Nephron progenitor cell (in vitro differentiated cells): ENCODE results near the gene KIF2C.
A peak's percentile ranks its signal among the peaks of the same experiment; 100 is the strongest.
"Not testable (repeated sequence)": the region's sequence is repeated elsewhere in the genome, so short reads cannot be mapped to it uniquely, and the experiment has no call there.

ENCODE experiments used
- DNase-seq: peaks from one replicate; pipeline ENCODE4 v3.0.0; 2021
- H3K27ac Mint-ChIP-seq: 2 replicates; pipeline ENCODE4 v1.8.0; 2021; ENCODE audit warnings: mild to moderate bottlenecking, moderate library complexity, mixed read lengths
- H3K27me3 Mint-ChIP-seq: 2 replicates; pipeline ENCODE4 v1.8.0; 2021; ENCODE audit warnings: mild to moderate bottlenecking, low read depth, mixed read lengths; ENCODE audit not compliant: poor library complexity
- H3K36me3 Mint-ChIP-seq: 2 replicates; pipeline ENCODE4 v1.8.0; 2021; ENCODE audit warnings: low read depth, mixed read lengths
- H3K4me1 Mint-ChIP-seq: 2 replicates; pipeline ENCODE4 v1.8.0; 2021; ENCODE audit warnings: mixed read lengths
- H3K4me3 Mint-ChIP-seq: 2 replicates; pipeline ENCODE4 v1.8.0; 2021; ENCODE audit warnings: mild to moderate bottlenecking, moderate library complexity, mixed read lengths
- H3K9me3 Mint-ChIP-seq: 2 replicates; pipeline ENCODE4 v1.8.0; 2021; ENCODE audit warnings: mild to moderate bottlenecking, moderate library complexity, mixed read lengths
- CTCF ChIP-seq: fragments of 200-600 bp; sonication (generic); IDR thresholded peaks from 2 replicates; pipeline ENCODE4 v1.5.0; 2021; ENCODE audit warnings: antibody characterized with exemption

The KIF2C gene

GRCh38 chr1:44790968-44791801 lies 51.5 kb downstream of the KIF2C start:
- no peak overlapping the region for H3K4me3 Mint-ChIP-seq
- peak overlapping the region; percentile 78 for H3K27ac Mint-ChIP-seq

GRCh38 chr1:44792736-44793502 lies 53.3 kb downstream of the KIF2C start:
- peaks cover 3% of the 10 kb centered on the region for H3K27me3 Mint-ChIP-seq
- H3K4me3 Mint-ChIP-seq = no peak overlapping the region
- no peak for DNase-seq
- TF ChIP-seq CTCF = no peak
- peak overlapping the region; percentile 91 for H3K27ac Mint-ChIP-seq
- no peaks in the 10 kb centered on the region for H3K36me3 Mint-ChIP-seq
- no peaks in the 10 kb centered on the region for H3K9me3 Mint-ChIP-seq
- peaks cover 34% of the 10 kb centered on the region for H3K4me1 Mint-ChIP-seq

More at GRCh38 chr1:44790968-44791801, 51.5 kb downstream of the KIF2C start:
- Mint-ChIP-seq H3K4me1 (peaks cover 40% of the 10 kb centered on the region), H3K9me3 (no peaks in the 10 kb centered on the region), H3K27me3 (peaks cover 13% of the 10 kb centered on the region), H3K36me3 (no peaks in the 10 kb centered on the region)
- DNase-seq = no peak
- no peak for TF ChIP-seq CTCF

GRCh38 chr1:44797886-44798285 lies 58.2 kb downstream of the KIF2C start:
- H3K27ac Mint-ChIP-seq, DNase-seq, H3K9me3 Mint-ChIP-seq, H3K36me3 Mint-ChIP-seq, H3K4me3 Mint-ChIP-seq, H3K27me3 Mint-ChIP-seq: not testable (repeated sequence)
- peaks cover 46% of the 10 kb centered on the region for H3K4me1 Mint-ChIP-seq

GRCh38 chr1:44798481-44799365 lies 59.1 kb downstream of the KIF2C start:
- no peak for TF ChIP-seq CTCF
- Mint-ChIP-seq H3K27me3 (peaks cover 2% of the 10 kb centered on the region), H3K4me3 (peak overlapping the region; percentile 92), H3K27ac (peak overlapping the region; percentile 100), H3K9me3 (no peaks in the 10 kb centered on the region), H3K36me3 (peaks cover 7% of the 10 kb centered on the region), H3K4me1 (peaks cover 43% of the 10 kb centered on the region)
- no peak for DNase-seq

GRCh38 chr1:44799770-44800584 lies 60.3 kb downstream of the KIF2C start, which contains the start of gene PLK3:
PLK3 (plus strand) TSS chr1:44800377; CDS start chr1:44800464, 87 bp downstream.
- peaks cover 8% of the 10 kb centered on the region for H3K36me3 Mint-ChIP-seq
- DNase-seq = peak; percentile 97
- peak within 1 kb of the TSS; percentile 100 for H3K27ac Mint-ChIP-seq

More at GRCh38 chr1:44799770-44800584, 60.3 kb downstream of the KIF2C start, which contains the start of gene PLK3:
- Mint-ChIP-seq H3K4me1 (peaks cover 43% of the 10 kb centered on the region), H3K27me3 (peaks cover 2% of the 10 kb centered on the region), H3K9me3 (no peaks in the 10 kb centered on the region), H3K4me3 (peak within 1 kb of the TSS; percentile 92)
- TF ChIP-seq CTCF = peak; percentile 80
